B cell (primary cell): ENCODE results near the gene FUT6.

Experiments
- CTCF ChIP-seq: fragments of 200-600 bp; IDR thresholded peaks from one replicate; pipeline ENCODE4 v1.8.0; 2022; ENCODE audit warnings: antibody characterized with exemption, mild to moderate bottlenecking
- EZH2 ChIP-seq: IDR thresholded peaks from 2 replicates; pipeline ENCODE4 v1.6.1; 2012; ENCODE audit warnings: borderline replicate concordance, low read depth, mild to moderate bottlenecking, moderate library complexity, low read length; ENCODE audit not compliant: insufficient read depth, poor library complexity, severe bottlenecking

- TF ChIP-seq CTCF, result no peak
- no peak for TF ChIP-seq EZH2
Observed at GRCh38 chr19:5799247-5800241, 40.0 kb downstream of the FUT6 start.
